GM18498 (cell line): ENCODE data around the gene F2RL2.

Experiments used
- ATAC-seq: cut with Tn5 transposase; IDR thresholded peaks from one replicate; pipeline ENCODE4 v1.9.1; 2021; ENCODE audit warnings: mild to moderate bottlenecking, moderate library complexity; ENCODE audit not compliant: unreplicated experiment

The F2RL2 gene

DNA sequence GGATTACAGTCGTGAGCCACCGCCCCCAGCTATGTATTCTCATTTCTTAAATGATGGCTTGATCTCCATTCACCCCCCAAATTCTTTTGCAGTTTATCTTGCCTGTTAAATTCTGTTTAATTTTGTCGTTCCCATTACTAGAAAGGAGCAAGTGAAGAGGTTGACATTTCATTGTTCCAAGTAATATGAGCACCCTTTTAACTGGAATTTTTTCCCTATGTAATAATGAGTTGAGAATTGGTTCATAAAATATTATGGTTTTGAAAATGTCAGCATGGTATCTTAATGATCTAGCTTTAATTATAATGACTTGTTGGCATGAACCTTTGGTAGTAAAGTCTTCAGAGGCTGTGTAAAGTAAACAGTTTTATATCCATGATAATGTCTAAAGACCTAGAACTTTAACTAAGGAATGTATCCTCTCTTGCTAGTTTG, 37.4 kb downstream of the F2RL2 start:
- no peak for ATAC-seq

DNA sequence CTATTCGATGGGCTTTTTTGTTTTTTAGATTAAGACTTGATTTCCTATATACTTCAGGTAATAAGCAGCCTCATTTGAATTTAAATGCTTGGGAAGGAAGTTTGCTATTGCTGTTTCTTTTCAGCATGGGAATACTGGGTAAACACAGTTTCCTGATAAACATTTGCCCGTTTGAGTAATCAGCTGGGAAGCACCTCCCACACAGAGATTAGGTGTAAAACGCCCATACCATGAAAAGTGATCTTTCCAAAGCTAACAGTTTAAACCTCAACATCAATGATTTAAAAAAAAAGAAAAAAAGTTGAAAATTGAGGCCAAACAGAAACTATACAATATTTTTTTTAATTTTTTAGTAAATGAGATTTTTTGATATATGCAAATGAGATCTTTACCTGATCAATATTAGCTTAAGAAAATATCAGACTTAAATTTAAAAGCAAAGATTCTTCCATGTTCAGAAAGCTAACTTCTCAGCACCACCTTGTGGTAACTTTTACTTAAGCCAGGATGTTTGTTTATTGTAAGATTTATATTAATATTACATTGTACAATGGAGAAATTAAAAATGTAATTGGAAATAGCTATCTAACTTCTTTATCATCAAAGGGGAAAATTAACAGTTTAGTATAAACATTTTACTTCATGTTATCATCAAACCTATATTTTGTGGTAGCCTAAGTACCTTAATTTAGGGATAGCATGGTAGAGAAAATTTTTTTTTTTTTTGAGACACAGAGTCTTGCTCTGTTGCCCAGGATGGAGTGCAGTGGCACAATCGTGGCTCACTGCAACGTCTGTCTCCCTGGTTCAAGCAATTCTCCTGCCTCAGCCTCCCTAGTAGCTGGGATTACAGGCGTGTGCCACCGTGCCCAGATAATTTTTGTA, 39.8 kb downstream of the F2RL2 start:
- no peak for ATAC-seq

DNA sequence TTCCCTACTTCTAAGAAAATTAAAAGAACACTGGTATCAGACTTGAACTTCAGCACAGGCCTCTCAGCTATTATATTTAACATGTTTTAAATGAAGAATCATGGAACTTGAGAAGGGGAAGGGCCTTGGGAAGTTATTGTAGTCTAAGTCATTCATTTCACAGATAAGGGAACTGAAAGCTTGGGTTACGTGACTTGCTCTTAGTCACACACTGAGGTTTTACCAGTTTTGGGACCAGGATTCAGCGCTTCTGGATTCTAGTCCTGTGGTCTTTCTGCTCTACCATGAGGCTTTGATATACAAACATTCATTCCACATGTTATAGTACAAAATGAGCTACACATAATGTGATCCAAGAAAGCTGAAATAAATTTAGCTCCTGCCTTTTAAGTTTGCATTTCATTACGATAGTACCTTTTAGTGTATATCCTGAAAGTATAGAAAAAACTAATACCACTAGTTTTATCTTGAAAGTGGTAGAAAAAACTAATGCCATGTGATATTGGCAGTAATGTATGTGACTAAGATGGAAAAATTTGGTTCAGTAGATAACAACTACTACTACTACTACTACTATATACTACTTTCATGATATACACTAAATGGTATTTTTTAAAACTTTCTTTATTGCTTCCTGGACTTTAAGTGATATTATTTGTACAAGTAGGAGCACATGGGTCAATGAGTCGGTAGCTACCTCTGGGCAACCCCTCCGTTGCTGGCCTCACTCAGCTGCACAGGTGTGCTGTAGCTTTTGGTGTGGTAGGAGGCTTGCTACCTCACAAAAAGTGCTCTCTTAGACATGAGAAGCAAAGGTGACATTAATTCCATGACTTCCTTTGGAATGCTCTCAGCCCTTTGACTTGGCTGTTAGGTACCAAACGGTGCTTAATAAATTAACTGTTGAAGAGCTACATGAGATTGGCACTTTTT, 40.7 kb downstream of the F2RL2 start:
- ATAC-seq = peak; percentile 85

DNA sequence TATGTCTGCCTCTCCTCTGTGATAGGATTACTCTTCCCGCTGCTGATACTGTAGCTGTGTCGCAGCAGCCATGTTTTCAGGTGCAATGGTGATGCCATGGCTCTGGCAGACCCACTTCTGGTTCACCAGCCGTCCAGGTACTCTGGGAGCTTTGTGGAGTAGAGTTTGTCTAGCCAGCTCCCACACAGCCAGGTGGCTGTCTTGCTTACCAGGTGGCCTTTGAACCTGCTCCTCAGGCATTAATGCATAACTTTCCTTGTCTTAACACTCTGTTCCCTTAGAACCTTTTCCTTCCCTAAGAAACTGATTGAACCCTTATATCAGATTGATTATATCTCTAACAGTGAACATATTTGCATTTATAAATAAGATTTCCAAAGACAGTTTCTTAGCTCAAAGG, 42.2 kb downstream of the F2RL2 start:
- no peak for ATAC-seq

DNA sequence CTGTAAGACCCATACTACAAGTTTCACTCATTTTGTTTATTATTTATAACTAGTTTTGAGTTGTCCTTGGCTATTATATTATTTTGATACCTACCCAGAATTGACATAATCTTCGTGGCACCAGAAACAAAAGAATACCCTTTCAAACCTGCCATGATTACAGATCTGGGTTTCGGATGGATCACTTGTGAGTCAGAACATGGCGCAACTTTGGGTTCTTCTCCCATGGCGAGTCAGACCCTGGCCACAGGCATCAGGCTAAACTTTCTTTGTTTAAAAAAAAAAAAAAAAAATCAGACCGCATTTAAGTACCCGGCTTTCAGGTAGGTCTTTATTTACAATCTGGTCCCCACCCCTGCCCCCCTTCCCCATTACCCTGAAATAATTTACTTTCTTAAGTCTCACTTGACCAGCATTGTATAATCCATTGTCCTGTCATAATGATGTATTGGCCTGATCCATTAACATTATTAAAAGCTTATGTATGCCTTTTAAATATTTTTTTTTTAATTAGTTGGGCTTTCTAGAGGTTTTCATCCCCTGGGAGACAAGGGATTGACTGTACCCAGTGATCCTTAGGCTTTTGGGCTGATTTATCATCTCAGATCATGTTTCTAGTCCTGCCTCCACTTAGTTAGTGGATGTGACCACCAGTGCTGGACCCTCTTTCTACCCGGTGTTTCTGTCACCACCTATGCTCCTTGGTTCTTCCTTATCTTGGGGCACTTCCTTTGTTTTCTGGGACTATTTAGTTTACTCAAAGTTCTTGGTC, 43.9 kb downstream of the F2RL2 start:
- ATAC-seq = no peak

DNA sequence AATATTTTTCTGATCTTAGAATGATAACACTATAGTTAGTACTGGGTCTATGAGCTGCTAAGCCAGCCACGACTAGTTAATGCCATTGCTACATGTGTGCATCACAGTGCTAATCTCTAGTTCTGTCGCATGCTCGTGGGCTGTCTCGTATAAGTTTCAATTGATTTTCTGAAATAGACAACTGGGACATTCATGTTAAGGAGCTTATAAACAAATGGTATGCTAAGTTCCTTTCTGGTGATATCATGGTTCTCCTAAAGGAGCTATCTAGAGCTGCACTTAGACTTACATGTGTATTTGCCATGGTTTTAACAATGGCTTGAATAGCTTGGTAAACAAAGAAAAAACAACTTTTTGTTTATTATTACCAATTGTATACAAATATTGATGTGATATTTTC, 46.2 kb downstream of the F2RL2 start:
- no peak for ATAC-seq

DNA sequence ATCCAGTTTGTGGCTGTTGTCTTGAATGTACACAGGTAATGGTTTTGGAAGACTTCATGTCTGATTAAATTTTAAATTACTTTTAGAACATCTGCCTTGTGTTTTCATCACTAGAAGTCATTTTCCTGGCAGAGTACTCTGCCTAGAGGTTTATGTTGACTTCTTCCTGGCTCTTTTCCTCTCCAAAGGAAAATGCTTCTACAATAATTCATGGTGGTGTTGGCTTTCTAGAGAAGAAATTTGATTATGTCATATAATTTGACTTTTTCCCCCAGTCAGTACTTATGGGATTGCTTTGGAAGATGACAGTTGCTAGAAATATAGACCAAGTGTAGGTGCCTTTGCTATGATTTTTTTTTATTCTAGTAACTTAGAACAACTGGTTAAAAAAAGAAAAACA, 46.8 kb downstream of the F2RL2 start:
- ATAC-seq = no peak

DNA sequence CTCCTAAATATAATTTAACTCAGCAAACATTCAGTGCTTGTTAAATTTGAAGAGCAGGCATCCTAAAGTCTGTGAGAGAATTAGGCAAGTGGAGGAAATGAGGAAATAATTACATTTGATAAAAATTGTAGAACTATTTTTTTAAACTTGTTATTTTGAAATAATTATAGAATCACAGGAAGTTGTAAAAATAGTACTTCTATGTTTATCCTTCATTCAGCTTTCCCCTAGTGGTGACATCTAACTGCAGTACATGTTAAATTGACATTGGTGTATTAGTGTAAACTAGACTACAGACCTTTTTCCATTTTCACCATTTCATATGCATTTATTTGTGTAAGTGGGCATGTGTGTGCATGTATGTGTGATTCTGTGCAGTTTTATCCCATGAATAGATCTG, 51.6 kb downstream of the F2RL2 start:
- no peak for ATAC-seq

DNA sequence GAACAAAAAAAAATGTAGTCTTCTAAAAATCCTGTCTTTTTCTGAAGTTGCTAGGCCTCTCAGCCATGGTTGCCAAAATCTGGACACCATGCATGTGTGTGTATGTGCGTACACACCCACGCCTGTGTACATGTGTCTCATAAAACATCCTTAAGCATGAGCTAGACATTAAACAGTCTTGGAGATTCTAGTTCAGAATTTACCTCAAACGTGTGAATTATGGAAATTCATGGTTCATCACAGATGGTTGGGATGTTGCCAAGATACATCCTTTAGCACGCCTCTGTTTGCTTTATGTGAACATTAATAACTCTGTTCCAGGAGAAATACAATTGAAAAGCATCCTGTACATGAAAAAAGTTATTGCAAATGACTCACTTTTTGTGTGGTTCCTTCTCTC, 53.0 kb downstream of the F2RL2 start:
- ATAC-seq = no peak
